Middle frontal gyrus (tissue), 1 donor: ENCODE measurements around the gene DIP2C.

Source experiments
- DNase-seq: peaks from one replicate; pipeline ENCODE4 v3.0.0-alpha.2; 2015; ENCODE audit warnings: low spot score; ENCODE audit errors: extremely low spot score

Gene DIP2C

DNA sequence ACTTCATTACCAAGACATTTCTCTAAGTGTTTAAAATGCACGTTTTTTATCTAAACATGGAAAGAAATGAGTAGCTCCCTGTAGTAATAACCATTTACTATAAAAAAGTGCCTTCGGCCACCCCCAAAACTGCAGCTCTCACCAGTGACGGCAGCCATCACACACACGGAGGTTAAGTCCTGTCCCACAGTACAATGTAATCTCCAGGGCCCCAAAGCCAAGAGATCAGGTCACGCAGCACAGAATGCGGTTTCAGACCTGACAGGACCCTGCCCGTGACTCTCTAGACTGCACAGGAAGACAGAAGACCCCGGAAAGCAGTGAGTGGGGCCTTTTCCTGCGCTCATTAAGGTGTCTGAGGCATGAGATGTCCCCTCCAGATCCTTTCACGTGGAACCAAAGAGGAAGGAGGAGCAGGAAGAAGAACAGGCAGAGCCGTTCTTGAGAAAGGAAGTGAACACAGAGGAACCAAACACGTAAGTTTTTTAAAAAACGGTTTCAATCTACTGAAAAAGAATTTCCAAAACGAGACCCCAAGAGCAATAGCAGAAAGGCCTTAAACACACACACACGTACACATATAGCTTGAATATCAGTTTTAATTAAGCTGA lies 428.5 kb downstream of the DIP2C start:
- no peak for DNase-seq

DNA sequence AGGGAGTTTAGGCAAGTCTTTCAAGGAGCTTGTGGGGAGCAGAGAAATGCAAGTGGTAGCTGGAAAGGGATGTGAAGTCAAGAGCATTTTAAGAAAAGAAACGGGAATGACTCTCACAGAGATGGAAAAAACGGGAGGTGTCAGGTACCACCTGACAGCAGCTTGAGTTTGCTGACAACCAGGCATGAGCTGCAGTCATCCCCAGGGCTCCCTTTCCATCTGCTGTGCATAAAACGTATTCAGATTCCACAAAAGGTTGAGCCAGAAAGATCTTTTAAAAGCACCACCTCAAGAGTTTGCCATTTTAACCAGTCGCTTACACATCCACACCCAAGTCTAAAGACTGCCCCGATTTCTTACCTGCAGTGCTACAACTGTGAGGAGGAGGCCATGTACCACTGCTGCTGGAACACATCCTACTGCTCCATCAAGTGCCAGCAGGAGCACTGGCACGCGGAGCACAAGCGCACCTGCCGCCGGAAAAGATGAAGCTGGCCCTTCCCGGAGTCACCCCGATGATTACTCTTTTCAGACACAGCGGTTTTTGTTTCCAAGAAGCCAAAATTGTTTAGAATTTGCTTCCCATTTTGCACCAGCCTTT lies 437.4 kb downstream of the DIP2C start:
- no peak for DNase-seq

DNA sequence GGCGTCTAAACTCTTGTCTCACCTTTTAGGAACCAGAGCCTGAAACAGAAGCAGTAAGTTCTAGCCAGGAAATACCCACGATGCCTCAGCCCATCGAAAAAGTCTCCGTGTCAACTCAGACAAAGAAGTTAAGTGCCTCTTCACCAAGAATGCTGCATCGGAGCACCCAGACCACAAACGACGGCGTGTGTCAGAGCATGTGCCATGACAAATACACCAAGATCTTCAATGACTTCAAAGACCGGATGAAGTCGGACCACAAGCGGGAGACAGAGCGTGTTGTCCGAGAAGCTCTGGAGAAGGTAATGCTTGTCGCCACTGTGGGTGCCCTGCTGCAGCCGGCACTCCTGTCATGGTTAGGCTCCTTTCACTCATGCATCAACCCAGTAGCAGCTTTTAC lies 441.2 kb downstream of the DIP2C start:
- no peak for DNase-seq

DNA sequence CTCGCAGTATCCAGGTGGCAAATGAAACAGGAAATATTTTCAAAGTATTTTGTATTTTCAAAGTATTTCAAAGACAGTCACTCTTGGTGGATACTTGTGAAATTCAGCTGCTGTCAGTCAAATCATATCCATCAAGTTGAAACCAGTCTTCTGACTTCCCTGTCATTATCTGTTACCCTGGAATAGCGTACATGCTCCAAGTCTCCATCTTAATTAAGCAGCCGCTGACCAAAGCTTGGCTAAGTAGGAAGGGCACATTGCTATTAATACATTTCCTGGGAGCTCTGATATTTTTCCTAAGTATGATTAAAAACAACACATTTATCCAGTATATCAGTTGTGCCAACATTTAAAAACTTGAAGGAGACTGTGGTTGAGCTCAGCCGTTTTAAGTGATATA lies 442.0 kb downstream of the DIP2C start:
- no peak for DNase-seq

DNA sequence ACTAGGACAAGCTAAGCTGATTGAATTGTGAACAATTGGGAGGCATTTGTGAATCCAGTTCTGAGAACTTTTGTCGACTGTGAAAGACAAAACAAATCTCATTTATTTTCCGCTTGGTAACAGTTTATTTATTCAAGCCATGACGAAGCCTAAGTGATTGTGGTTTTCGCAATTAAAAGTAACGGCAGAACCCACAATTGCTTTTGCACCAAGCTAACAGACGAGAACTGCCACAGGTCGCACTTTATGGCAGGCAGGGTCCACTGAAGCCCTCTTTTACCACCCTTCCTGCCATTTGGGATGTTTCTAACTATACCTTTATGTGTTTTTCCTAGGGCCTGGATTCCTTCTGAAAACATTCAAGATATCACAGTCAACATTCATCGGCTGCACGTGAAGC lies 443.0 kb downstream of the DIP2C start:
- no peak for DNase-seq

DNA sequence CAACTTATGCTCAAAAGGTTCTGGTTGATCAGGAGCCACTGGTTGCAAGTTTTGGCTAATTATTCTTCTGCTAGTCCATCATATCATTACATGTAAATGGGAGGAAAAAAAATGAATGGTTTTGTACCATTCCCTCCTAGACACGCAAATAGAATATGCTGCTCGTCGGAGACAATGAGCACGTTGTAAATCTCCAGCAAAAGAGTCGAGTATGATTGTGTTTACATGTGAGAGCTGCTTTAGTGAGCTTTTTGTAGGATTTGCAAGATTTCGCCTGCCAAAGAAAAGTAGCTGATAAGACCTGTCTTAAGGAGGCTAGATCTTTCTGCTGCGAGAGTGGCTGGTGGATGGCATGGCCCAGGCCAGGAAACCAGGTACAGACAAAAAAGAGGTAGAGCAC lies 445.2 kb downstream of the DIP2C start:
- no peak for DNase-seq

DNA sequence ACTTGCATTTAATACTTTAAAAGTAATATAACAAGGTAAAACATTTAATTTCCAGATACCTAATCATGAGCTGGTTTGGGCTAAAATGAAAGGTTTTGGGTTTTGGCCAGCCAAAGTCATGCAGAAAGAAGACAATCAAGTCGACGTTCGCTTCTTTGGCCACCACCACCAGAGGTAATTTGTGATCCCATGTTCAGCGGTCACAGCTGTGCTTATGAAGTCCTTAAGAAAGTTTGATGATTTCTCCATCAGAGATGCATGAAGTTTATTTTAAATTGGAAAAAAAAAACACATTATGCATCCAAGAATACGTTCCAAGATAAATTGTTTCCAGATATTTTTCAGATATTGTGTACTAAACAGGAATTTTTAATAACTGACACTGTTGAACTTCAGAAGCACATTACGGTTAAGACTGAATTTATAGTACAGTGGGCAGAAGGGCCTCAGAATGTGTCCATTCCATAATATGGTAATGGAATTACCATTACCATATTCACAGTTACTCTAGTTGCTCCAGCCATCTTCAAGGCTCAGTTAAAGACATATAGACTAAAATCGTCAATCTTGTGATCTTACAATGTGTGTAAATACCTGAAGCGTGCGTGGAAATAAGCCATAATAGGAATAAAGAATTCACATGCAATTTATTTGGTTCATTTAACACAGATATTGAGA lies 447.4 kb downstream of the DIP2C start:
- no peak for DNase-seq

DNA sequence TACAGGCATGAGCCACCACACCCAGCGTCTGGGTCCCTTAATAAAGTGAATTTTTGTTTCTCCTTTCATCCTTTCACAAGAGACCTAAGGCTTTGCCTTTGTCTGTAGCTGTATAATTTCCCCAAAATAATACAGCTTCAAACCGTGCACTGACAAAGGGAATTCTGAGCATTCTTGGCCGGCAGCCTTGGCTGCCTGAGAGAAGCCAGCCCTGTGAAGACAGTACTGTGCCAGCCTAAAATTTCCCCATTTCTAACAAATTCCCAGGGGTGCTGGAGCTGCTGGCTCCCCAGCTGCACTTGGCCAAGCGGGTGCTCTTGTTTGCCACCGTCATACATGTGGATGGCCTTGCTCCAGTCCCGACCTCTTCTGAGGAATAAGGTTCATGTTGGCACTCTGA lies 448.0 kb downstream of the DIP2C start:
- DNase-seq: peak; percentile 20

DNA sequence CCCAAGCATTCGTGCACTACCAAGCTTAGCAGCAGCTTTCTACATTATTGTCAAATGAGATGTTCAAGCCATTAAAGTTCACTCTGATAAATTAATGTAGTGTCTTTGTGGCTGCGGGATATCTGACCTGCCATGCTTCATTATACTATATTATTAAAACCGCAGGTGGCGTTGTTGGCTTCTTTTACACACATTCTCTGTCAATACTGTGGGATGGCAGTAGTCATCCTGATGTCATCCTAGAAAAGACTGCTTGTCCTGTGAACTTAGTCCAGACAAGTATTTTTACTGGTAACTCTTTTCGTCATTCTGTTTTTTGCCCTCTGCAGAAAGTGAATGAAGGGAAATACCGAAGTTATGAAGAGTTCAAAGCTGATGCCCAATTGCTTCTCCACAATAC lies 450.4 kb downstream of the DIP2C start:
- no peak for DNase-seq

DNA sequence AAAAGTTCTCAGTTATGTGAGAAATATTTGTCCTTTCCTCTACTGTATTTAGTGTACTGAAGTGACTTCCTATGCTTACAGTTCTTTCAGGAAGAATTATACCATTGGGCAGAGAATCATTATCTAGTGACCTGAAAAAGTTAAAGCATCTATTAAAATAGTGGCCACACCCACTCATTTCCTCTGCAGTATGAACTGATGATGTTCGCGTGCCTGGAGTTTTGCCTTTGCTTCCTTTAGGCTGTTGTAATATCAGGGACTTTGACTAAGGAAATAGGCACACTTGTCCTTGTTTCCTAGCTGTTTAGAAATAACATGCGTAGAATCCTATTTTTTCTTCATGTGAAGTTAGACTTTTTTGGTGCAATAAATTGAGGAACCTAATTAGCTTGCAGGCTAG lies 453.6 kb downstream of the DIP2C start:
- no peak for DNase-seq

DNA sequence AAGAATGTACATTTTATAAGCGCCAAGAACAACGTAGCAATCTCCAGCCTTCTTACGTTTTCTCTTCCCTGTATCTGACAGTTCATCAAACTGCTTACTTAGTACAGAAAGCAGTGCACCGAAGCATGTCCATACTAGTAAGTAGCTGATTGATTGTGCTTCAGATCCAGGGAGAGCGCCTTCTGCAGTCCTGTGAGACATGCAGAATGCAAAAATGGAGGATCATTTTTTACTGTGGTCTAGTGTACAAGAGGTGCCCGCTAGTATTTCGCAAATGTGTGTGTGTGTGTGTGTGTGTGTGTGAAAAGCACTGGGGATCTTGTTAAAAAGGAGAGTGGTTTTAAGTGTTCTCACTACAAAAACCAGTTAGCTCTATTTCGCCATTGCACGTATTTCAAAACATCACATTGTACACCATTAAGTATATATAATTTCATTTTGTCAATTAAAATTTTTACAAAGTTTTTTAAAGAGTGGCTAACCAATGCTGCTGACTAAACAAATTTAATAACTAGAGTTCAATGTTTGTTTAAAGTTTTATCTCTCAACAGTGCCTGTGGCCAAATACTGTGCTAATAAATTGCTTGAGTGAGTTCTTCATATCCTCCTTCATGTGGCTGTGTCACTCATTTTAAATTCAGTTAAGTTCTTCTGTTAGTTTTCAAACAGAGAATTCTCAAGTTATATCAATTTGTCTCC lies 454.6 kb downstream of the DIP2C start:
- DNase-seq: no peak

DNA sequence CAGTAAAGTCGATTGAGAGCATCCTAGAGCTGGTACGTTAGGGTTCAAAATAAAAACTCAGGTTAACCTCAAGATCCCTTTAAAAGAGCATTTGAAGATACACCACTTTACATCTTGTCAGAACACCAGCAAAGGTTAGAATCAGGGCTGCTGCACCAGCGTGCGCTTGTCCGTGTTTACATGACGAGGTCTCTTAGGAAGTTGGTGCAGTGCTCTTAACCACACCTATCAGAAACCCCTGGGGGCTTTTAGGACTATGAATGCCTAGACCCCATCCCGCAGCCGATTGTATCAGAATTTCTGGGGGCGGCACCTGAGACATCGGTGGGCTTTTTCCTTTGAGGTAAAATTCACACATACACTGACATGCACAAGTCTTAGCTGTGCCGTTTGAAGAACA lies 456.6 kb downstream of the DIP2C start:
- DNase-seq: no peak

DNA sequence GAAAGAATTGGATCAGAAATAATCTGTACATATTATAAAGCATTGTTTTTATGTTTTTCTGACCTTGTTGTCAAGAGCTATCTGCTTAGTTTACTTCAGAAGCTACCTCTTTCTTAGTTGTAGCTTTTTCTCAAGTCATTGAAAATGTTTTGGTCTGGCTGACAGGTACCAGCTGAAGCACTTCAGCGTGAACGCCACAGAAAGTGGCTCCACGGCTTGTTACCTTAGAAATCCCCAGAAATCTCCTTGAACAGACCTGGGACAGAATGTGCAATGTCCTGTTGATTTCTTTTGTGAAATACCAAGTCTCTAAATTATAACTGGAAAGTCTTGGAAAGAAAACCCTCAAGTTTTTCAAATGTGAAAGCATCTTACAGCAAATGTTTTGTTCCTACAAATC lies 457.4 kb downstream of the DIP2C start:
- no peak for DNase-seq

DNA sequence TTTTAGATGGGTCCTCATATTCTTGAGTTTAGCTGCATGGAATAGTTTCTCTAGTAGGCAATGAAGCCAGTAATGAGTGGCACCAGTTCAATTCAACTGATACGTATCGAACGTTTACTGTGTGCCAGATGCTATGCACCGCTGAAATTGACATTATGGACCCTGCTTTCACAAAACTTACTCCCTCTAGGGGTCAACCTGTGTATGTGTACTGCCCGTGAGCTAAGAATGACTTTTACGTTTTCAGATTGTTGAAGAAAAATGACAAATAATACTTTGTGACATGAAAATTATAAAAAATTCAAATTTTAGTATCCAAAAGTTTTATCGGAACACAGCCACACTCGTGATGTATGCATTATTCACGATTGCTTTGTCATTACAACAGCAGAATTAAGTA lies 458.7 kb downstream of the DIP2C start:
- DNase-seq: no peak

DNA sequence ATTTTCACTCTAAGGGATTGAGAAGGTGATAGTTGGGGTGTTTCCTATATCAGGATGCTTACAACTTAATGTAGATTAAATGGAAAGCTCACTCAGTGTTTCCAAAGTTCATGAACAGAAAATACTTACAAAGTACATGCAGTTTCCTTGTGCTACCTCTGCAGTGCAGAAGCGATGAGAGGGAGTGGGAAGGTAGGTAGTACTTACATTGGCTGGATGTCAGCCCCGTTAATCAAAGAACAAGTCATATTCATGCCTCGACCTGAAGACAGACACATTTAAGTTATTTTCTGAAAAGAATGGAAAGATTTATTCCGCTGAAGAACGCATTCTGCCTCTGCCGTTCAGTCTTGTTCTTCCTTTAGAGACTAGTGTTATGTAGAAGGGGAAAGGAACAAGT lies 461.1 kb downstream of the DIP2C start:
- DNase-seq: no peak

DNA sequence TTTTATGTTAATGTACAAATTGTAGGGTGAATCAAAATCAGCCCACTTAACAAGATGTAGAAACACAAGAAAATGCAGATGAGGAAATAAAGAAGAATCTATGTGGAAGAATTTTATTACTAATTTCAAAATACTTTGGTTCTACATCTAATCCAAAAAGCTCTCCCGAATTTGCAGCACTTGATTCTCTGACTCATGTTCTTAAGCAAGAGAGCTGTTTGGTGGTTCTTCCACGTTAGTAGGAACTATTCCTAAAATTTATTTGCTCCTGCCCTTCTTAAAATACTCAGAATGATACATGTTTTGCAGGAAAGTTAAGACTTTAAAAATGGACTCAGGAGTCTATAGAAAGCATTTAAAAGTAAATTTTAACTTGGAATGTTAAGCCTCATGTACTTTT lies 462.5 kb downstream of the DIP2C start:
- DNase-seq: no peak

DNA sequence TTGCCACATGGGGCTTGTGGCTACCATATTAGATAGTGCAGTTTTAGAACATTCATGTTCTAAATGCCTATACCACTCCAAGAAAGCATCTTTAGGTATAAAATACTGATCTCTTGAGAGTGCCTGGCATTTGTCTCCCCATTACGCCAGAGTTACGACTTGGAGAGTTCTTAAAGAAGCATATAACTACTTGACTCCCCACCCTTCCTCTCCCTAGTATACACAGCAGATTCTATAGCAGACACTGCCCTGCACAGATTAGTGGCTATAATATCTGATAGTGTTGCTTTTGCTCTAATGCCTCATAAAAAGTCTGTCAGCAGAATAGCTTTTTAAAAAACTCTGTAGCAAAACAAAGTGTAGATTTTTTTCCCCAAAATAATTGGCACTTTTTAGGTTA lies 463.4 kb downstream of the DIP2C start:
- DNase-seq: no peak

DNA sequence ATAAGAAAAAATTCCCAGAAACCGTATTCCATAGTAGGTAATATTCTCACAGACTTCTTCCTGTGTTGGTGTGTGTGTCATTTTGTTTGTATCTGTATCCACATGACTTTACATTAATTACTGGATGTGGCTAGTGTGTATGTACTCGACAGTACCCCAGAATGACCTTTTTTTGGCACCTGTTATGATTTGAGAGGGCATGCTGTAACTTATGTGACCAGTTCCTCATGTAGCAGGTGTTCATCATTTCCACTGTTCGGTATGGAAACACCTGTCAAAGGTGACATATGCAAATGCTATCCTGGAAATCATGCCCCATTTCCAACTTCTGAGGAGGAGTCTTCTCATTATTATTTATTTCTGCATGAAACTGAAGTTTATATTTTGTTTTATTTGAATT lies 464.9 kb downstream of the DIP2C start:
- DNase-seq: no peak
